HepG2 (cell line): Measurements from ENCODE around the gene PIP4K2C. TPM values are rescaled to one million over a fixed set of nuclear protein-coding genes. Genes with fewer than 3 reads are reported as not detected.

ENCODE experiments used
- DMAP1 ChIP-seq: IDR thresholded peaks from 2 replicates; pipeline ENCODE4 v1.6.1; 2016
- FOXO1 ChIP-seq: sonication (generic); formaldehyde crosslinking; IDR thresholded peaks from 2 replicates; pipeline ENCODE4 v1.4.0; 2020; ENCODE audit warnings: missing genetic modification reagents
- FOXO4 ChIP-seq: sonication (generic); formaldehyde crosslinking; conservative IDR thresholded peaks from 2 replicates; pipeline ENCODE4 v1.8.1; 2023; ENCODE audit warnings: missing genetic modification reagents
- KDM2A ChIP-seq: sonication (generic); formaldehyde crosslinking; IDR thresholded peaks from 2 replicates; pipeline ENCODE4 v1.4.0; 2020; ENCODE audit warnings: low read depth, missing genetic modification reagents, borderline replicate concordance
- MAFG ChIP-seq: sonication (generic); formaldehyde crosslinking; IDR thresholded peaks from 2 replicates; pipeline ENCODE4 v1.5.1; 2020; ENCODE audit warnings: mild to moderate bottlenecking, missing genetic modification reagents
- MED1 ChIP-seq: sonication (generic); formaldehyde crosslinking; IDR thresholded peaks from 2 replicates; pipeline ENCODE4 v1.4.0; 2020; ENCODE audit warnings: missing genetic modification reagents
- MIER2 ChIP-seq: IDR thresholded peaks from 2 replicates; pipeline ENCODE4 v1.6.1; 2016; ENCODE audit warnings: missing biosample characterization, missing genetic modification reagents
- NCOA1 ChIP-seq: sonication (generic); formaldehyde crosslinking; IDR thresholded peaks from 2 replicates; pipeline ENCODE4 v1.9.0; 2021; ENCODE audit warnings: missing genetic modification reagents
- NKX3-1 ChIP-seq: sonication (generic); formaldehyde crosslinking; IDR thresholded peaks from 2 replicates; pipeline ENCODE4 v1.5.0; 2020; ENCODE audit warnings: missing genetic modification reagents
- NONO ChIP-seq, 2 experiments: fragments of 450-650 bp in 1 of 2; sonication (generic) in 1 of 2; formaldehyde crosslinking in 1 of 2; IDR thresholded peaks in 1 of 2; conservative IDR thresholded peaks in 1 of 2; 2 replicates each; pipeline versions ENCODE4 v1.6.1 to v1.8.0; 2017 to 2022; ENCODE audit warnings: mild to moderate bottlenecking in 1 of 2, missing genetic modification reagents in 1 of 2, moderate library complexity in 1 of 2
- PHF8 ChIP-seq: sonication (generic); formaldehyde crosslinking; IDR thresholded peaks from 2 replicates; pipeline ENCODE4 v1.5.0; 2020; ENCODE audit warnings: missing genetic modification reagents
- PITX1 ChIP-seq: sonication (generic); formaldehyde crosslinking; IDR thresholded peaks from 2 replicates; pipeline ENCODE4 v1.5.1; 2020; ENCODE audit warnings: mild to moderate bottlenecking, missing genetic modification reagents
- RBFOX2 ChIP-seq: fragments of 200-400 bp; formaldehyde crosslinking; IDR thresholded peaks from 2 replicates; pipeline ENCODE4 v1.6.1; 2017; ENCODE audit warnings: low read depth, mild to moderate bottlenecking, low read length
- RELA ChIP-seq: sonication (generic); formaldehyde crosslinking; IDR thresholded peaks from 2 replicates; pipeline ENCODE4 v1.4.0; 2020; ENCODE audit warnings: missing genetic modification reagents
- SMYD3 ChIP-seq: sonication (generic); formaldehyde crosslinking; IDR thresholded peaks from 2 replicates; pipeline ENCODE4 v1.8.1; 2023; ENCODE audit warnings: mild to moderate bottlenecking, missing genetic modification reagents
- SOX6 ChIP-seq, 2 experiments: fragments of 450-650 bp in 1 of 2; sonication (generic) in 1 of 2; formaldehyde crosslinking in 1 of 2; IDR thresholded peaks; 2 replicates each; pipeline versions ENCODE4 v1.4.0 to v1.6.1; 2017 to 2020; ENCODE audit warnings: antibody characterized with exemption in 1 of 2, mild to moderate bottlenecking in 1 of 2, missing genetic modification reagents in 1 of 2
- TCF12 ChIP-seq, 2 experiments: fragments of 450-650 bp in 1 of 2; sonication (generic) in 1 of 2; formaldehyde crosslinking in 1 of 2; IDR thresholded peaks; 2 replicates each; pipeline versions ENCODE4 v1.6.1 to v1.8.0; 2017 to 2022; ENCODE audit warnings: antibody characterized with exemption in 1 of 2, mild to moderate bottlenecking in 1 of 2, missing genetic modification reagents in 1 of 2, moderate library complexity in 1 of 2
- TEAD3 ChIP-seq: optimal IDR thresholded peaks from 2 replicates; pipeline ENCODE3; 2016; ENCODE audit warnings: borderline replicate concordance
- ZBTB10 ChIP-seq: sonication (generic); formaldehyde crosslinking; IDR thresholded peaks from 2 replicates; pipeline ENCODE4 v1.4.0; 2020; ENCODE audit warnings: missing genetic modification reagents, borderline replicate concordance
- ZFX ChIP-seq: sonication (generic); formaldehyde crosslinking; IDR thresholded peaks from 2 replicates; pipeline ENCODE4 v1.4.0; 2020; ENCODE audit warnings: mild to moderate bottlenecking, low read depth, missing genetic modification reagents, moderate library complexity
- ZNF253 ChIP-seq: sonication (generic); formaldehyde crosslinking; IDR thresholded peaks from 2 replicates; pipeline ENCODE4 v1.8.0; 2022; ENCODE audit warnings: mild to moderate bottlenecking, missing genetic modification reagents, borderline replicate concordance
- ZNF335 ChIP-seq: sonication (generic); formaldehyde crosslinking; IDR thresholded peaks from 2 replicates; pipeline ENCODE4 v1.4.0; 2020; ENCODE audit warnings: missing genetic modification reagents
- ZNF430 ChIP-seq: sonication (generic); formaldehyde crosslinking; IDR thresholded peaks from 2 replicates; pipeline ENCODE4 v1.9.0; 2021; ENCODE audit warnings: mild to moderate bottlenecking, missing genetic modification reagents
- ZNF768 ChIP-seq: sonication (generic); formaldehyde crosslinking; IDR thresholded peaks from 2 replicates; pipeline ENCODE4 v1.4.0; 2020; ENCODE audit warnings: missing genetic modification reagents
- ZNF792 ChIP-seq: IDR thresholded peaks from 2 replicates; pipeline ENCODE4 v1.6.1; 2016
- ZNF841 ChIP-seq: sonication (generic); formaldehyde crosslinking; IDR thresholded peaks from 2 replicates; pipeline ENCODE4 v1.8.1; 2023; ENCODE audit warnings: missing genetic modification reagents, borderline replicate concordance
- ZSCAN20 ChIP-seq: sonication (generic); formaldehyde crosslinking; IDR thresholded peaks from 2 replicates; pipeline ENCODE4 v1.4.0; 2020; ENCODE audit warnings: missing genetic modification reagents, mild to moderate bottlenecking, borderline replicate concordance
- polyA plus RNA-seq, 8 experiments: library from polyadenylated mRNA; depleted of rRNA in 3 of 8; stranded (reverse) in 7 of 8; unstranded in 1 of 8; fragments of >200 nt; fragmentation: Illumina TruSeq in 4 of 8; extraction: Trizol in 4 of 8; gene quantifications; 2 replicates each; pipeline versions ENCODE4 v1.2.1 to v1.2.3, GENCODE V29; 2011 to 2016; ENCODE audit warnings: low read depth in 4 of 8, missing spikeins in 1 of 8, mixed read lengths in 1 of 8; ENCODE audit not compliant: insufficient read depth in 1 of 8
- total RNA-seq, 5 experiments: library from RNA; depleted of rRNA; stranded (reverse); fragments of >200 nt; fragmentation: Illumina TruSeq; extraction: Trizol; gene quantifications; 2 replicates each; pipeline ENCODE4 v1.2.3, GENCODE V29; 2016; ENCODE audit warnings: low read depth in 1 of 5

The PIP4K2C gene
- total and polyA plus RNA-seq, 2 of the 13 experiments (the other 11 are each of a cell fraction or from before 2014, with no cell fraction given): 23.3 to 26.4 TPM

- no peak for TF ChIP-seq SOX6 (IDR thresholded peaks at IDR 0.05)
- peak; percentile 52 for TF ChIP-seq SOX6 (CRISPR knock-in tag; IDR thresholded peaks at IDR 0.05)
- peak; percentile 57; the same call in 1 of the 2 replicates for TF ChIP-seq DMAP1 (CRISPR knock-in tag)
- TF ChIP-seq MIER2: no peak
- TF ChIP-seq ZSCAN20: no peak
- TF ChIP-seq NCOA1 (CRISPR knock-in tag): no peak
- no peak for TF ChIP-seq SMYD3 (CRISPR knock-in tag)
- TF ChIP-seq ZFX (CRISPR knock-in tag): peak; percentile 88
- no peak for TF ChIP-seq ZNF841 (CRISPR knock-in tag)
- peak; percentile 59; the same call in 1 of the 2 replicates for TF ChIP-seq ZNF768 (CRISPR knock-in tag)
- TF ChIP-seq RBFOX2: peak; percentile 86
- TF ChIP-seq MED1 (CRISPR knock-in tag): peak; percentile 41; the same call in 1 of the 2 replicates
- TF ChIP-seq TCF12 (IDR thresholded peaks at IDR 0.05): no peak
- TF ChIP-seq TCF12 (CRISPR knock-in tag; IDR thresholded peaks at IDR 0.05): peak; percentile 84
- TF ChIP-seq PHF8: peak; percentile 93
- 0 out of 2 replicates have a peak, but pooled peaks have one; percentile 21 for TF ChIP-seq FOXO1 (CRISPR knock-in tag)
- 0 out of 2 replicates have a peak, but pooled peaks have one; percentile 52 for TF ChIP-seq ZNF792
- TF ChIP-seq ZBTB10 (CRISPR knock-in tag): peak; percentile 55; the same call in 1 of the 2 replicates
- TF ChIP-seq TEAD3 (CRISPR knock-in tag): peak; percentile 50
- no peak for TF ChIP-seq FOXO4 (CRISPR knock-in tag)
- TF ChIP-seq MAFG (CRISPR knock-in tag): no peak
- 0 out of 2 replicates have a peak, but pooled peaks have one; percentile 50 for TF ChIP-seq ZNF335 (CRISPR knock-in tag)
- peak; percentile 19; the same call in 1 of the 2 replicates for TF ChIP-seq PITX1 (CRISPR knock-in tag)
- TF ChIP-seq ZNF430: peak; percentile 50; the same call in 1 of the 2 replicates
- peak; percentile 56; the same call in 1 of the 2 replicates for TF ChIP-seq KDM2A
- 0 out of 2 replicates have a peak, but pooled peaks have one; percentile 29 for TF ChIP-seq RELA
- TF ChIP-seq NKX3-1 (CRISPR knock-in tag): 0 out of 2 replicates have a peak, but pooled peaks have one; percentile 35
- TF ChIP-seq NONO (IDR thresholded peaks at IDR 0.05): no peak
- 0 out of 2 replicates have a peak, but pooled peaks have one; percentile 10 for TF ChIP-seq NONO (CRISPR knock-in tag; conservative IDR thresholded peaks at IDR 0.05)
- 0 out of 2 replicates have a peak, but pooled peaks have one; percentile 16 for TF ChIP-seq ZNF253 (CRISPR knock-in tag)
These were observed 20.3 kb downstream of the PIP4K2C start, which contains the start of gene ARHGEF25 (continued) for GRCh38 chr12:57611108-57611826.
